ENCODE measurements around the gene YY1AP1.

DNA sequence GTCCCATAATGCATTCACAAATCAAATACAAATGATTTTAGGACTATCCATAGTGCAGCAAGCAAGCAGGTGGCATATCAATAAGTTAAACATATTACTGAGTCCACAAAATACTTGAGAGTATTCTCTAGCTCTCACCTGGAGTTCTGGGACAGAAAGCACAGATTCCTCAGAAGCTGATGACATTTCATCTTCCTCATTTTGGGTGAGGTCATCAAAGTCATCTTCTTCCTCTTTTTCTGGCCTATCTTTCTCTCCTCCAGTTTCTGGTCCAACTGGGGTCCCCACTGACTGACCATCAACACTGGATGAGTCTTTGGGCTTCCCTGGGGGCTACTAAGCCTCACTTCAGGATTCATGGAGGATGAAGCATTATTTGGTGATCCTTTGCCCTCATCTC, 38.9 kb downstream of the YY1AP1 start:
- TF ChIP-seq CTCF (IDR thresholded peaks at IDR 0.05) (no peak), POLR2AphosphoS5 (IDR thresholded peaks at IDR 0.05) (no peak), POLR2A (IDR thresholded peaks at IDR 0.05) (no peak), EP300 (IDR thresholded peaks at IDR 0.05) (no peak)

Measured in gastroesophageal sphincter (tissue), 3 donors.